Hepatic stellate cell (primary cell): ENCODE data around the gene PPP1R9A.
A peak's percentile ranks its signal among the peaks of the same experiment; 100 is the strongest.
"Not testable (repeated sequence)": the region's sequence is repeated elsewhere in the genome, so short reads cannot be mapped to it uniquely, and the experiment has no call there.

ENCODE experiments used
- DNase-seq: peaks from one replicate; pipeline ENCODE4 v3.0.0; 2011; ENCODE audit warnings: low spot score

The PPP1R9A gene

DNA sequence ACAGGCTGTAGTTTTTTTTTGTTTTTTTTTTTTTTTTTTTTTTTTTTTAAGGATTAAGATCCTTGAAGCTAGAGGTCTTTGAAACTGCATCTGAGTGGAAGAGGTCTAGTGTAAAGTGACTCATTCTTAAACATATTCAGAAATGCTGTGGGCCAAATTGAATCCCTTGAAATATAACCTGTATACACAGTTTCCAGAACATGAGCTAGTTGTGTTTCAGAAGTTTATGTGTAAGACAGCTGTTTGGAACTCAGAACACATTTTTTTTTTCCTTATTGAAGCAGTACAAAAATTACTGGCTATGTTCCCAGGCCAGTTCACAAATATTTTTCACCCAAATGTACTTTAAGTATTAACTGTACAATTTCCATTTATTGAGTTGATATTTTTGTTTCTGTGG, 67.9 kb downstream of the PPP1R9A start:
- no peak for DNase-seq

DNA sequence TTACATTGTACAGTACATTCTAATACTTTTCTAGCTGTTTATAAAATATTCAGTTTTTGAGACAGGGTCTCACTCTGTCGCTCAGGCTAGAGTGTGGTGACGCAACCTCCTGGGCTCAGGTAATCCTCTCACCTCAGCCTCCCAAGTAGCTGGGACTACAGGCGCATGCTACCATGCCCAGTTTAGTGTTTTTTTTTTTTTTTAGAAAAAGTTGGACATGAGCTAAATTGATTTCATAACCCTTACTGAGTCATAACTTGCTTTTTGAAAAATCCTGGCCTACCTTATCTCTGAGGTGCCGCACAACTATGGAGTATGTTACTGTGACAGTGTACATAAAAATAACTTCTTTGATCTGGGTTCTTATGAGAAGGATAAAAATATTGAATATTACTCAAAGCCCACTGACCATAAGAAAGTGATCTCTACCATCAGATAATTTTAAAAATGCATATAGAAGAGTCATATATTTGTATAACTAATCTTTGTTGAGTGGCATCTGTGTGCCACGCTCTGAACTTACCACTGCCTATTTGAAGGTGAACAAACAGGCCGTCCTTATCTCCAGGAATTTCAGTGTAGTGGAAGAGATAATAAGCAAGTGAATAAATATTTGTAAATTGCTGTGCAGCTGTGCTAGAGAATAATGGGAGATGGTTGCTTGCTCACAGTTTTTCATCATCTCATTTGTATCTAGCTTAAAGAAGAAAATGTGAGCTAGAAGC, 73.2 kb downstream of the PPP1R9A start:
- DNase-seq, result no peak

DNA sequence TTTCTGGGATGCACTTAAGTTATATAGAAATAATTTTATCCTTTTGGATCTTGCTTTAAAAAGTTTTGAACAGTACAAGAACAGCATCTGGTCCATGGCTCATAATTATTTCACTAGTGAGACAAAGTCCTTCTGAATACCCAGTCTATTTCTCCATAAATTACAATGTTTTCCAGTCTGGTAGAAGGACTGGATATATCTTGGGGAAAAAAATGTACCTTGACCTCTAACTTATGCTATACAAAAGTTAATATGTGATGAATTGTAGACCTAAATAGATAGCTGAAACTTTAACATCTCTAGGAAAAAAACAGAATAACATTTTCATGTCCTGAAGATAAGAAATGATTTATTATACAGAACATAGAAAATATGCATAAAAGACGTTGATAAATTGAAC, 88.5 kb downstream of the PPP1R9A start:
- DNase-seq, result no peak

DNA sequence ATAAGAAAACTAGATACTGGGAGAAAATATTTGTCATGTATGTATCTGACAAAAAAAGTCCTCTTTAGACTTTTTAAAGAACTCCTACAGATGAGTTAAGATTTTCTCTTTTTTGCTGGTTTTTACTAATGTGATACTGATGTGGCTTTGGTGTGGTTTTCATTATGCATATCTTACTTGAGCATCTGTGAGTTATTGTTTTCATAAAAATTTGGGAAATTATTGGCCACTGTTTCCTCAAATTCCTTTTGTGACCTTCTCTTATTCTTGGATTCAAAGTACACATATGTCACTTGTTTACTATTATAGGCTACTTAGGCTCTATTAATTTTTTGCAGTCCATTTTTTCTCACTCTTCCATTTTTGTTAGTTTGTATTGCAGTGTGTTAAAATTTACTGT, 89.0 kb downstream of the PPP1R9A start:
- DNase-seq, result no peak

DNA sequence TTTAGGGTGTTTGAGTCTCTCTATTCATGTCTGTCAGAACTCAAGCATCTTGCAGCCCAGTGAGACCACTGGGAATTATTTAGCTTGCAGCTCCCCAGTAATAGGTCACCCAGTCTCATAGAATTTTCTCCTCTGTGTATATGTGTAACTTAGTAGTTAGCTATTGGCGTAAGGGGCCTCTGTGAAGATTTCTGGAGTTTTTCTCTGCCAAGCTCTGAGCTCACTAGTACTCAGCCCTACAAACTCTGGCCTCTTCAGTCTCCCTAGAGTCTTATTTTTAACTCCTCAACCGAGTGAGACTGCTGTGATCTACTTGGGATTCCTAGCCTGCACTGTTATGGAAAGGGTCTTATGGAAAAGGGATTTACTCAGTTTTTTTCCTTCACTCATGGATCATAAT, 90.2 kb downstream of the PPP1R9A start:
- no peak for DNase-seq

DNA sequence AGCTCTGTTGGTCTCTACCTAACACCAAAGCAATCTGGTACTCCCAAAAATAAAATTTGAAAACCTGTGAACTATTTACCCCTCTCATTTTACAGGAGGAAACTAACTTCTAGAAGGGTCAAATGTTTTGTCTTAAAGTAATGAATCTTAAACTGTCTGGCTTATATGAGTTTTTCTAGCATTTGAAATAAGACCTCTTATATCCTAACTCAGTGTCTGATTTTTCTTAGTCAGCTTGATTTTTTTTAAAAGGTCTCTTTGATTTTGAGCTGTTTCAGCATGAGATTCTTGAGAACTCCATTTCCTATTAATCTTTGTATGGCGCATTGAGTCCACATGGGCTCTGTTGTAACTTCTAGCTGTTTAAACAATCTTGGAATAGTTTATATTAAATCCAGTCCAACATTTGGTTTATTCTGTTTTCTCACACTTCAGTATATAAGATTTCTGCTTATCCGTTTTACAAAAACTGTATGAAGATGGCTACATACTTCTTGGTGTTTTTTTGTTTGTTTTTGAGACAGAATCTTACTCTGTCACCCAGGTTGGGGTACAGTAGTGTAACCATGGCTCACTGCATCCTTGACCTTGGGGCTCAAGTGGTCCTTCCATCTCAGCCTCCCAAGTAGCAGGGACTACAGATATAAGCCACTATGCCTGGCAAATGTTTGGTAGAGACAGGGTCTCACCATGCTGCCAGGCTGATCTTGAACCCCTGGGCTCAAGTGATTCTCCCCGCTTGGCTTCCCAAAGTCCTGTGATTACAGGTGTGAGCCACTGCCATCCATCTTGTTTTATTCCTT, 91.1 kb downstream of the PPP1R9A start:
- DNase-seq, result no peak

DNA sequence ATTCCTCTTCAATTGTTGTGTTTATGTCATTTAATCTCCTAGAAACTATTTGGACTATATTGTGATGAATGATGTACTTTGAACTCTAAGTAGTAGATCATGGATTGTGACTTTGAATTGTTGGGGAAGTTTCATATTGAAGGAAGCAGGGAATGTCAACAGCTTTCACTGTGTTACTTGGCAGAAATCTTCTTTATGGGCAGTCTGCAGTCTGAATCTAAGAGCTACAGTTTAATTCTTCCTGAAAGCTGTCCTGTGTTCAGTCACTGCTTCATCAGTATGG, 91.6 kb downstream of the PPP1R9A start:
- DNase-seq, result no peak

DNA sequence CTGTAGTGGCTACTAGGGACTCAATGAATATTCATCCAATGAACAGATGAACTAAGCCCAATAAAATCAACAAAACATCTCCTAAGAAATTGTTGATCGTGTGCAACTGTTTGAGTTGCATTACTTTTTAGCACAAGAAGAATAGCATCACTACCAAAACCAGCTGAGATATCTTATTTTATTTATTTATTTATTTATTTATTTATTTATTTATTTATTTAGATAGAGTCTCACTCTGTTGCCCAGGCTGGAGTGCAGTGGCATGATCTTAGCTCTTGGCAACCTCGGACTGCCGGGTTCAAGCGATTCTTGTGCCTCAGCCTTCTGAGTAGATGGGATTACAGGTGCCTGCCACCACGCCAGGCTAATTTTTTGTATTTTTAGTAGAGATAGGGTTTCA, 92.2 kb downstream of the PPP1R9A start:
- DNase-seq, result not testable (repeated sequence)

DNA sequence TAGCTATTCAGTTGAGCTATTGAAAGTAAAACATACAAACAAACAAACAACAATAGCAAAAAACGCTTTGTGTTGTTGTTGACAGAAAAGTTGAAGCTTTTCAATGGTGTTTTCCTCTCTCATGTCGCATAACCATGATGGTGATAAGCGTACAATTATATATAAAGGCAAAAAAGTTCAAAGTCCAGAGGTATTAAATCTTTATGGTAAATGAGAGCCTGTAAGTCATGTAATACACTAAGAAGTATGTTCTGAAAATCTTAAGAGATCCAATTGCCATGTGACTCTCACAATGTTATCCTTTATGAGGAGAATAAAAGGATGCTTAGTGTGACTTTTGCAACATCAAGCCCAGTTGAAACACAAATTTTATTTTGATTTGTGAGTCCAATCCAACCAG, 93.9 kb downstream of the PPP1R9A start:
- DNase-seq, result no peak

DNA sequence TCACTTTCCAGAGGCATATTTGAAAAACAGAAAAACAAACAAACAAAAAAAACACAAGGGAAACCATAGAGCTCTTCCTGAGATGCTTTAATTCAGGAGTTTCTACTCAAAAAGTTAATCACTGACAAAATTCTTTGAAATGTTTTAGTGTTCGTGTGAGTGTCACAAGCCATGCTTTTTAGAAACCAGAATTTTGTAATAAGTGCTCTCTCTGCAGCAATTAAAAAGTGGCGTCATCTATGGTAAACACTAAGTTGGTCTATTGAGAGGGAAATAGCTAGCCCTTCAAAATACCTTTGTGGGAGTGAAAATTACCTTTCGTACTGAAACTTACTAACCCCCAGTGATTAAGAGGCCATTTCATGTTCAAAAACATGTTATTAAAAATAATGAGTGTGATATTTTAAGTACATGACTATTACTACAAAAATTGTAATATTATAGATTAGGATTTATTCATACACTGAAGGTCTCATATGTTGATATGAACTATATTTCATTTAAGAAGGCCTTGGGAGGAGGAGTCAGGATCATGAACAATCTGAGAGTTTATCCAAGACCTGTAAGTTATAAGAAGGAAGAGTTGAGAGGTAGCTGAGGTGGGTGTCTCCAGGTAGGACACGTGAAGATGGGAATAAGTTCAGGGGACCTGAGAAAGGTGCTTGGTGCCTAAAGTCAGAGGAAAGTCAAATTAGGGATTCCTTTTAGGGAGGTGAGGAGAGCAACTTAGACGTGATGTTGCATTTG, 94.6 kb downstream of the PPP1R9A start:
- no peak for DNase-seq

DNA sequence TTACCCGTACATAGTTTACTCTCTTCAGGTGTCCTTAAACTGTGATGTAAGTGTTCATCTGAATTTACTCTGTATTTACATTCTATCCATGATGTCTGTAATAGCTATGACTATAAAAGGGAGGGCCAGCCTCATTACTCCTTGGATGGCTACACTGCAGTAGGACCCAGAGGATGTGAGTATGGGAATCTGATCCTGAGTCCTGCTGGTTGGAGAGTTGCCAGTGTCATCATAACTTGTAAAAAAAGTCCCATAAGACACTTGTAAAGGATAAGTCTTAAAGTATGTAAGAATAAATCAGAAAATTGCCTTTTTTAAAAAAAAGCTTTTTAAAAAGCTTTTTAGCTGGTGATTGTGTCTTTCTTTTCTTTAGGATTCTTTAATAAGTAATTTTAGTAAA, 95.4 kb downstream of the PPP1R9A start:
- DNase-seq, result no peak

DNA sequence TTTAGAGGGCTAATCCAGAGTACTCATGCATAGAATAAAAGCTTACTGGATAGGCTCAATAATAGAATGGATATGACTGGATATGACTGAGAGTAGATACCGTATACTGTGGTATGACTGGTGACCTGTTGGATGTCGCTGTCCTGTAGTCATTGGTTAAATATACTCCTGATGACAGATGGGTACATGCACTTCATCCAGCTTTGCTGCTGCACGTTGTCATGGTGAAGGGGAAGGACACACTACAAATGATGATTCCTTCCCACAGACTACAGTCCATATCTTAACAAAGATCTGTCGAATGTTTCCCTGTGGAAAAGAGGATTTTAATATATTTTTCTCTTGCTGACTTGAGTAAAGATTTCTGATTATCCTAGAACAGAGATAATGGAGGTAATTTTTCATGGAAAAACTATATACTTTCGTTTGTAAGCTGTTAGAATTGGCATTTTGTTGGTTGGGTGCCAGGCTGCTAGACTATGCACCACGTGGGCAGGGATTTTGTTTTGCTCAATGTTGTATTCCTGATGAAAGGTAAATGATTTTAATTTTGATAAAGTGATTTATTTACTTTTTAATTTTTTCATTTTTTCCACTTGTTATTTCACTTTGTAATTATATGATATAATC, 97.3 kb downstream of the PPP1R9A start:
- DNase-seq, result no peak

DNA sequence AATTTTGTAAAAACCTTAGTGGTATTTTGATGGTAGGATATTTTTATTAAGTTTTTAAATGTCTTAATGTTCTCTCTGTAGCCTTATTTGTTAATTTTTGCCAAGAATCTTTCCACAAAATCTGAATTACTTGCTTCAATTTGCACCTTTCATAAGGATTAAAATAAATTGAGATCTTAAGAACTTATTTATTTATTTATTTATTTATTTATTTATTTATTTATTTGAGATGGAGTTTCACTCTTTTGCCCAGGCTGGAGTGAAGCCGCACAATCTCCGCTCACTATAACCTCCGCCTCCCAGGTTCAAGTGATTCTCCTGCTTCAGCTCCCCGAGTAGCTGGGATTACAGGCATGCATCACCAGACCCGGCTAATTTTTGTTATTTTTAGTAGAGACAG, 98.6 kb downstream of the PPP1R9A start:
- no peak for DNase-seq

DNA sequence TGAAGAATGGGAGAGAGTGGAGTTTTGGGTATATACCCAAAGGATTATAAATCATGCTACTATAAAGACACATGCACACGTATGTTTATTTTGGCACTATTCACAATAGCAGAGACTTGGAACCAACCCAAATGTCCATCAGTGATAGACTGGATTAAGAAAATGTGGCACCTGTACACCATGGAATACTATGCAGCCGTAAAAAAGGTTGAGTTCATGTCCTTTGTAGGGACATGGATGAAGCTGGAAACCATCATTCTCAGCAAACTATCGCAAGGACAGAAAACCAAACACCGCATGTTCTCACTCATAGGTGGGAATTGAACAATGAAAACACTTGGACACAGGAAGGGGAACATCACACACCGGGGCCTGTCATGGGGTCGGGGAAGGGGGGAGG, 101.4 kb downstream of the PPP1R9A start:
- not testable (repeated sequence) for DNase-seq

DNA sequence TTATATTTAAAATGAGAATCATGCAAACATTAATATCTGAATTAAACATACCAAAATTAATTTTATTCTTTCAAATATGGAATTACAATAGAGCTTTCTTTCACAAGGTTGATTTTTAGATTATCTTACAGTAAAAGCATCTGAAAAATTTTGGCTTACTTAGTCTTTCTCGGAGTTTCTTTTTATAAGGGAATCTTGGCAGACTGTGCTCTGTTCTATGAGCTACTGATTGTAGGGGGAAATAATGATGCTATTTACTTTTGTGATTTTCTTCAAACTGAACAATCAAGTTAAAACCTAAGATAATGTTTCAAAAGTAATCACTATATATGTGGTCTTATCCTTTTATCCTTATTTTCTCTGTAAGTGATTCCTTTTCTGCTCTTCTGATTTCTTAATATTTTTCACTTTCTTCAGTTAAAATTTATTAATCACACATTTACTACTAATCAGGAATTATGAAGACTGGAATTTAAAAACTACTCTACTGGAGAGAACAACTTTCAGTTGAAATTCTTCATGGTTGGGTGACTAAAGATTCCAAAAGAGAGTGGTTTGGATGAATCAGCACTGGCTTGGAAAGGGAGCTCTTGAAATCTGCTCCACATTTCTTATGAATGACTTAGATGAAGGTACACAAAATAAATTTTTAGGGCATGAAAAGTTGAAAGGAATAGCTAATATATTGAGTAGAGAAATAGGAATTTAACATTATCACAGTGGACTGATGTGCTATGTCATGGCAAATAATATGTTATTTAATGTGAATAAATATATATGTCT, 103.9 kb downstream of the PPP1R9A start:
- DNase-seq, result peak; percentile 6

DNA sequence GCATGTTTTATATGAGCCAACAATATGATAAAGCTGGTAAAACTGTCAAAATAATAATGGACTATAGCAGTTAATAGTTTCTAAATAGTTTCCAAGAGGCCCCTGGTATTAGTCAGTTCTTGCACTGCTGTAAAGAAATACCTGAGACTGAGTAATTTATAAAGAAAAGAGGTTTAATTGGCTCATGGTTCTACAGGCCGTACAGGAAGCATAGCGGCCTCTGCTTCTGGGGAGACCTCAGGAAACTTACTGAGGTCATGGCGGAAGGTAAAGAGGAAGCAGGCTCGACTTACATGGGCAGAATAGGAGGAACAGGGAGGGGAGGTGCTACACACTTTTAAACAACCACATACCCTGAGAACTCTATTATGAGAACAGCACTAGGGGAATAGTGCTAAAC, 104.6 kb downstream of the PPP1R9A start:
- no peak for DNase-seq

DNA sequence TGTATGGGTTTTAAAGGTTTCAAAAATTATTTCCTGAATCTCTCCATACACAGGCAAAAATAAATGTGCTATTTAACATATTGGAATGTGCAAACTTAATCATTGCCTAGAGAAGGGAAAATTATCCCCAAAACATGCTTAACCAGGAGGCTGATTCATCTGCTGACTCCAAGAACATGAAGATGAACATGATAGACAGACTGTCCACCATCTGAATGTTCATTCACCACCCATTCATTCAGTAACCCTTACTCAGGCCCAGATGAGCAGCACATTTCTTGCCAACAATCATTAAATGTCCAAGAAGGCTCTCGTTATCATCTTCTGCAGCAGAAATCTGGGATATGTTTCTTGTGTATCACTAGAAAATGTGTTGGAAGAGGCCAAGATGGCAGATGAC, 110.6 kb downstream of the PPP1R9A start:
- no peak for DNase-seq

DNA sequence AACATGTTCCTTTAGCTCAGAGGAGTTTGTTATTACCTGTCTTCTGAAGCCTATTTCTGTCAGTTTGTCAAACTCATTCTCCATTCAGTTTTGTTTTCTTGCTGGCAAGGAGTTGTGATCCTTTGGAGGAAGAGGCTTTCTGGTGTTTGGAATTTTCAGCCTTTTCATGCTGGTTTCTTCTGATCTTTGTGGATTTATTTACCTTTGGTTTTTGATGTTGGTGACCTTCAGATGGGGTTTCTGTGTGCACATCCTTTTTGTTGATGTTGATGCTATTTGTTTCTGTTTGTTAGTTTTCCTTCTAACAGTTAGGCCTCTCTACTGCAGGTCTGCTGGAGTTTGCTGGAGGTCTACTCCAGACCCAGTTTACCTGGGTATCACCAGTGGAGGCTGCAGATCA, 118.6 kb downstream of the PPP1R9A start:
- DNase-seq, result no peak

DNA sequence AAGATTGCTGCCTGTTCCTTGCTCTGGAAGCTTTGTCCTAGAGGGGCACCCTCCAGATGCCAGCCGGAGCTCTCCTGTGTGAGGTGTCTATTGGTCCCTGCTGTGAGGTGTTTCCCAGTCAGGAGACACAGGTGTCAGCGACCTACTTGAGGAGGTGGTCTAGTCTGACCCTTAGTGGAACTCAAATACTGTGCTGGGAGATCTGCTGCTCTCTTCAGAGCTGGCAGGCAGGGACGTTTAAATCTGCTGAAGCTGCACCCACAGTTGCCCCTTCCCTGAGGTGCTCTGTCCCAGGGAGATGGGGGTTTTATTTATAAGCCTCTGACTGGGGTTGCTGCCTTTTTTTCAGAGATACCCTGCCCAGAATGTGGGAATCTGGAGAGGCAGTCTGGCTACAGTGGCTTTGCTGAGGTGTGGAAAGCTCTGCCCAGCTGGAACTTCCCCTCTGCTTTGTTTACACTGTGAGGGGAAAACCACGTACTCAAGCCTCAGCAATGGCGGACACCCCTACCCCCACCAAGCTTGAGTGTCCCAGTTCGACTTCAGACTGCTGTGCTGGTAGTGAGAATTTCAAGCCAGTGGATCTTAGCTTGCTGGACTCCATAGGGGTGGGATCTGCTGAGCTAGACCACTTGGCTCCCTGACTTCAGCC, 119.2 kb downstream of the PPP1R9A start:
- DNase-seq, result no peak

DNA sequence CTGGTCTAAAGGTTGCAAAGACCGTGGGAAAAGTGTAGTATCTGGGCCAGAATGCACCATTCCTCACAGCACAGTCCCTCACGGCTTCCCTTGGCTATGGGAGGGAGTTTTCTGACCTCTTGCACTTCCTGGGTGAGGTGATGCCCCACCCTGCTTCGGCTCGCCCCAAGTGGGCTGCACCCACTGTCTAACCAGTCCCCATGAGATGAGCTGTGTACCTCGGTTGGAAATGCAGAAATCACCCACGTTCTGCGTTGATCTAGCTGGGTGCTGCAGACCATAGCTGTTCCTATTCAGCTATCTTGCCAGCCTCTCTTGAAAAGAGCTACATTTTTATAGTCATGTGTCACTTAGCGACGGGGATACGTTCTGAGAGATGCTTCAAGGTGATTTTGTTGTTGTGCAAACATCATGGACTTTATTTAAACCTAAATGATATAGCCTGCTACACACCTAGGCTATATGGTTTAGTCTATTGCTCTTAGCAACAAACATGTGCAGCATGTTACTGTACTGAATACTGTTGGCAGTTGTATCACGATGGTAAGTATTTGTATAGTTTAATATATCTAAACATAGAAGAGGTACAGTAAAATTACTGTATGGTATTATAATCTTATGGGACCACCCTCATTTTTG, 120.0 kb downstream of the PPP1R9A start:
- no peak for DNase-seq

DNA sequence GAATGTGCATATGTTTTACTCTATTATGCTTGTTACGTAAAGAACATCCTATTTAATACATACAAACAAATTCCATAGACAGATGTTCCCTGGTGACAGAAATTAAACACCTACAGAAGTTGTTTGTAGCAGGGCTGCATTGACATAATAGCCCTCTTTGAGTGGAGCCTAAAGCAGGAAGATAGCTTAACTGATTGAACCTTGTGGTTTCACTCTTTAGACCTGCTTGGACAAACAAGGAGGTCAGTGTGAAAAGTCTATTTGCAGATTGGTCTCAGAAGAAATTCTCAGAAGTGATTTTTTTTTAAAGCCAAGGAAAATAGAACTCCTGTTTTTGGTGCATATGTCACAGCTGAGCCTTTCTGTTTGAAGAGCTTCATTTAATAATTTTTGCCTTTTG, 121.3 kb downstream of the PPP1R9A start:
- DNase-seq, result no peak
